GM19324 (cell line): ENCODE measurements around the gene SLC15A5.

ENCODE experiments used
- ATAC-seq: cut with Tn5 transposase; IDR thresholded peaks from one replicate; pipeline ENCODE4 v1.9.1; 2021; ENCODE audit warnings: mild to moderate bottlenecking, moderate library complexity; ENCODE audit not compliant: unreplicated experiment, low FRiP score

The SLC15A5 gene

GRCh38 chr12:16187660-16188059, 89.8 kb downstream of the SLC15A5 start:
- no peak for ATAC-seq

- no peak for ATAC-seq
These were observed 92.8 kb downstream of the SLC15A5 start for GRCh38 chr12:16184681-16185080.

GRCh38 chr12:16183541-16183940, 93.9 kb downstream of the SLC15A5 start:
- no peak for ATAC-seq

GRCh38 chr12:16175840-16176239, 101.6 kb downstream of the SLC15A5 start:
- ATAC-seq, result no peak

GRCh38 chr12:16174282-16174681, 103.2 kb downstream of the SLC15A5 start:
- no peak for ATAC-seq

GRCh38 chr12:16171348-16171747, 106.1 kb downstream of the SLC15A5 start:
- no peak for ATAC-seq

- no peak for ATAC-seq
These were observed 109.4 kb downstream of the SLC15A5 start for GRCh38 chr12:16168078-16168477.

GRCh38 chr12:16166563-16167470, 110.7 kb downstream of the SLC15A5 start:
- ATAC-seq, result no peak

GRCh38 chr12:16165506-16165905, 112.0 kb downstream of the SLC15A5 start:
- ATAC-seq, result no peak

- no peak for ATAC-seq
These were observed 113.6 kb downstream of the SLC15A5 start for GRCh38 chr12:16163901-16164300.

- ATAC-seq, result no peak
These were observed 114.3 kb downstream of the SLC15A5 start for GRCh38 chr12:16163146-16163545.

GRCh38 chr12:16159571-16159970, 117.9 kb downstream of the SLC15A5 start:
- ATAC-seq, result no peak

GRCh38 chr12:16158050-16158449, 119.4 kb downstream of the SLC15A5 start:
- no peak for ATAC-seq

- no peak for ATAC-seq
These were observed 121.5 kb downstream of the SLC15A5 start for GRCh38 chr12:16155938-16156337.

GRCh38 chr12:16154990-16155389, 122.5 kb downstream of the SLC15A5 start:
- ATAC-seq, result no peak

- no peak for ATAC-seq
These were observed 124.4 kb downstream of the SLC15A5 start for GRCh38 chr12:16152885-16153673.

- no peak for ATAC-seq
These were observed 127.2 kb downstream of the SLC15A5 start for GRCh38 chr12:16150276-16150675.

- ATAC-seq, result no peak
These were observed 128.5 kb downstream of the SLC15A5 start for GRCh38 chr12:16148938-16149337.
